Peyer's patch (tissue), 4 donors: ENCODE results near the gene VAMP4. TPM values are rescaled to one million over a fixed set of nuclear protein-coding genes. Genes with fewer than 3 reads are reported as not detected.
"Not testable (repeated sequence)": the region's sequence is repeated elsewhere in the genome, so short reads cannot be mapped to it uniquely, and the experiment has no call there.

Source experiments
- DNase-seq, 3 donors: peaks; one replicate each; pipeline ENCODE4 v3.0.0-alpha.2; 2017 to 2019
- H3K27ac ChIP-seq, 4 donors: fragments of 200-600 bp; sonication (generic); one replicate each; pipeline ENCODE4 v1.5.1; 2016 to 2019
- H3K27me3 ChIP-seq, 2 donors: fragments of 200-600 bp; sonication (generic); one replicate each; pipeline ENCODE4 v1.5.1; 2019
- H3K36me3 ChIP-seq, 3 donors: fragments of 200-600 bp; sonication (generic); one replicate each; pipeline ENCODE4 v1.5.1; 2016 to 2019
- H3K4me1 ChIP-seq, 4 donors: fragments of 200-600 bp; sonication (generic); one replicate each; pipeline ENCODE4 v1.5.1; 2016 to 2019
- H3K4me3 ChIP-seq, 4 donors: fragments of 200-600 bp; sonication (generic); 1 replicate in 3 of 4; 2 replicates in 1 of 4; pipeline ENCODE4 v1.5.1; 2016 to 2019; ENCODE audit warnings: mild to moderate bottlenecking in 1 of 4
- H3K9me3 ChIP-seq, 4 donors: fragments of 200-600 bp; sonication (generic); one replicate each; pipeline ENCODE4 v1.5.1; 2016 to 2019; ENCODE audit warnings: mild to moderate bottlenecking in 1 of 4
- POLR2A ChIP-seq, 2 donors: fragments of 450-650 bp; IDR thresholded peaks; one replicate each; pipeline ENCODE4 v1.5.1; 2017; ENCODE audit warnings: antibody characterized with exemption in 2 of 2, mild to moderate bottlenecking in 2 of 2, moderate library complexity in 2 of 2
- total RNA-seq, 4 donors: library from RNA; depleted of rRNA; stranded (reverse); fragments of >200 nt; gene quantifications; one replicate each; pipeline ENCODE4 v1.1.0, GENCODE V29; 2016
- TF ChIP-seq, protein P1 (sequence below), 6 experiments: fragments of 450-650 bp in 4 of 6; fragments of 200-600 bp in 2 of 6; sonication (generic) in 1 of 6; IDR thresholded peaks; one replicate each; pipeline ENCODE4 v1.5.1; 2017 to 2019; ENCODE audit warnings: antibody characterized with exemption in 6 of 6, mild to moderate bottlenecking in 3 of 6, moderate library complexity in 1 of 6

The VAMP4 gene
- total RNA-seq, 4 donors from 2014 or later = 8.0 to 12.1 (median 10.3) TPM

GRCh38 chr1:171661076-171661650, 80.7 kb downstream of the VAMP4 start:
- H3K27ac ChIP-seq = no peak overlapping the region
- DNase-seq = no peak
- no peaks in the 10 kb centered on the region for H3K27me3 ChIP-seq
- H3K9me3 ChIP-seq = no peaks in the 10 kb centered on the region
- no peak for TF ChIP-seq POLR2A (IDR thresholded peaks at IDR 0.05)
- TF ChIP-seq, protein P1, sequence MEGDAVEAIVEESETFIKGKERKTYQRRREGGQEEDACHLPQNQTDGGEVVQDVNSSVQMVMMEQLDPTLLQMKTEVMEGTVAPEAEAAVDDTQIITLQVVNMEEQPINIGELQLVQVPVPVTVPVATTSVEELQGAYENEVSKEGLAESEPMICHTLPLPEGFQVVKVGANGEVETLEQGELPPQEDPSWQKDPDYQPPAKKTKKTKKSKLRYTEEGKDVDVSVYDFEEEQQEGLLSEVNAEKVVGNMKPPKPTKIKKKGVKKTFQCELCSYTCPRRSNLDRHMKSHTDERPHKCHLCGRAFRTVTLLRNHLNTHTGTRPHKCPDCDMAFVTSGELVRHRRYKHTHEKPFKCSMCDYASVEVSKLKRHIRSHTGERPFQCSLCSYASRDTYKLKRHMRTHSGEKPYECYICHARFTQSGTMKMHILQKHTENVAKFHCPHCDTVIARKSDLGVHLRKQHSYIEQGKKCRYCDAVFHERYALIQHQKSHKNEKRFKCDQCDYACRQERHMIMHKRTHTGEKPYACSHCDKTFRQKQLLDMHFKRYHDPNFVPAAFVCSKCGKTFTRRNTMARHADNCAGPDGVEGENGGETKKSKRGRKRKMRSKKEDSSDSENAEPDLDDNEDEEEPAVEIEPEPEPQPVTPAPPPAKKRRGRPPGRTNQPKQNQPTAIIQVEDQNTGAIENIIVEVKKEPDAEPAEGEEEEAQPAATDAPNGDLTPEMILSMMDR (IDR thresholded peaks at IDR 0.05) = no peak
- H3K36me3 ChIP-seq = no peaks in the 10 kb centered on the region
- H3K4me1 ChIP-seq = peaks cover 0 to 2% (median 0%) of the 10 kb centered on the region in 4 donors
- H3K4me3 ChIP-seq = no peak overlapping the region

DNA sequence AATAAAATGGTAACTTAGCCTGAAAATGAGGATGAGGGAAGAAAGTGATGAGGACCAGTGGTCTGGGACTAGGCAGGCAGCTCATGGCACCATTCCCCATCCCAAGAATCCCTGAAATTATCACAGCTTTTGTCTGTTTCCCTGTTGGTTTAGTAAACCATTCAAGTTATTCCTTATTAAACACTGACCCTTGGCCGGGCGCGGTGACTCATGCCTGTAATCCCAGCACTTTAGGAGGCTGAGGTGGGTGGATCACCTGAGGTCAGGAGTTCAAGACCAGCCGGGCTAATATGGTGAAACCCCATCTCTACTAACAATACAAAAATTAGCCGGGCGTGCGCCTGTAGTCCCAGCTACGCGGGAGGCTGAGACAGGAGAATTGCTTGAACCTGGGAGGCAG, 85.7 kb downstream of the VAMP4 start:
- DNase-seq = peak in 1 of 3 donors; percentile 74
- H3K27ac ChIP-seq = peak overlapping the region in 1 of 4 donors; percentile 19
- H3K27me3 ChIP-seq = not testable (repeated sequence)

GRCh38 chr1:171655746-171656116, 86.1 kb downstream of the VAMP4 start:
- Histone ChIP-seq H3K27ac (peak overlapping the region in 1 of 4 donors; percentile 59), H3K4me3 (no peak overlapping the region)

More for the DNA sequence above, 85.7 kb downstream of the VAMP4 start:
- H3K36me3 ChIP-seq, H3K9me3 ChIP-seq, H3K4me3 ChIP-seq: not testable (repeated sequence)
- H3K4me1 ChIP-seq = peaks cover 0 to 23% (median 0%) of the 10 kb centered on the region in 4 donors

DNA sequence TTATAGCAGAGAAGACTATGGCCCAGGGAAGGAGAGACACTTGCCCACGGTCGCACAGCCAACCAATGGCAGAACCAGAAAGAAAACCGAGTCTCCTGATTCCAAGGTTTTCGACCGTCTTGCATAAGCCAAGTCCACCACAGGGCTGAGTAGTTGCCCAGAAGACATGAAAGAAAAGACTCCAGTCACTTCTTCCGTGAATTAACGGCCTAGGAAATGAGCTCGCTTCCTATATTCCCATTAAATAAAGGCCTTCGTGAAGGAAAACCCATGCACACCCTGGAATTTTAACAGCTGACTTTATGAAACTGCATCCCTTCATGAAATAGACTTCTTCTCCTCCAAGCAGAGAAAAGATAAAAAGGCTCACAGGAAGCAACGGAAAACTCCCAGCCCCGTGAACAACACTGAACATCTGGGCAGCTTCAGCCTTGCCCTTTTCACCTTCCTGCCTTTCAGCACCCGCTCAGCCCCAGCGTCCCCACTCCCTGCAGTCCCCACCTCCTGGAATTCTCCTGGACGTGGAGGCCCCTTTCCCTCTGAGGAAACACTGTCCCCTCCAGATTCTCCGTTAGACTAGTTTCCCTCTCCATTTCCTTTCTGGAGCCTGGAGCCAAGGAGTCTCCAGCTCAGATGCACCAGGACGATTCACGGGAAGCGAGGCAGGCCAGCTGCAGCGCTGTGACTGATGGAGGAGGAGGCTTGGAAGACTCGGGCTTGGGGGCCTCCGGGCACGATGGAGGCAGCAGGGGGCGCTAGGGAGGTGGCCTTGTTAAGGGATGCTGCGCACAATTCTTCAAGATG, 86.7 kb downstream of the VAMP4 start:
- Histone ChIP-seq H3K27me3 (no peaks in the 10 kb centered on the region), H3K36me3 (no peaks in the 10 kb centered on the region), H3K9me3 (no peaks in the 10 kb centered on the region), H3K4me1 (peaks cover 0 to 23% (median 0%) of the 10 kb centered on the region in 4 donors), H3K27ac (peak overlapping the region in 3 of 4 donors; percentile 14 to 59 (median 43)), H3K4me3 (no peak overlapping the region)
- peak in 2 of 3 donors; percentile 26 to 77 for DNase-seq
- TF ChIP-seq POLR2A (IDR thresholded peaks at IDR 0.05) = no peak
- TF ChIP-seq, protein P1 (IDR thresholded peaks at IDR 0.05) = peak in 4 of 6 experiments; percentile 22 to 44 (median 32)

More at GRCh38 chr1:171655746-171656116, 86.1 kb downstream of the VAMP4 start:
- Histone ChIP-seq H3K36me3 (no peaks in the 10 kb centered on the region), H3K4me1 (peaks cover 0 to 23% (median 0%) of the 10 kb centered on the region in 4 donors), H3K9me3 (no peaks in the 10 kb centered on the region), H3K27me3 (no peaks in the 10 kb centered on the region)
- TF ChIP-seq POLR2A (IDR thresholded peaks at IDR 0.05) = no peak
- TF ChIP-seq, protein P1 (IDR thresholded peaks at IDR 0.05) = no peak
- DNase-seq = no peak

DNA sequence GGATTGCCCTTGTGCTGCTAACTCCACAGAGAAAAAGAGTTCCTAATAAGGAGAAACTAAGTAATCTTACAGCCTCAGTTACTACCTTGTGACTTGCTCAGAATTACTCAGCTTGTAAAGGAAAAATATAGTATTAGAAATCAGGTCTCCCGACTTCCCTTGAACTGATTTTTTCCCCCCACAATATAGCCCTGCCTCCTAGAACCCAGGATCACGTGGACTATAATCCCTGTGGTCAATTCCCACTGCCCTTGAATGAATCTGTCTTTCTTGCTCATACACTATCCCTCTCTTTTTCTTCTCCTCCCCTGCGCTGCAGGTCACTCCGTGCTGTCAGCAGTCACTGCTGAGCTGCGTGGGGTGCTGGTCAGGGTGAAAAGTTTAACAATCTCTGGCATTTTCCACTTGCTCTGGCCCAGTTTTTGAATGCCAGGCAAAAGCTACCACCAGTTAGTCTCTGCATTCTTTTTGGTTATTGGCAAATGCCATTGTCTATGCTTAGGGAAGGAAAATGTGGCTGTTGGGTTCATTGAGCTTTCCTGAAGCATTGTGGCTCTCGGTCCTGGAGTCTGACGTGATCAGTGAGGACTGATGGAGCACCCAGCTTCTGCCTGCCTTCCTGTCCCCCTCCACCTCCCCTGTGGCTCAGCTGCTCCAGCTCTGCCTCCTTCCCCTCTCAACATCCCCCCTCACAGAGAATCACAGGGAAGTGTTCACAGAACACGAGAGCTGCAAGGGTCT, 87.5 kb downstream of the VAMP4 start:
- H3K4me3 ChIP-seq = no peak overlapping the region

More for the DNA sequence above, 87.5 kb downstream of the VAMP4 start:
- peaks cover 0 to 23% (median 0%) of the 10 kb centered on the region in 4 donors for H3K4me1 ChIP-seq
- no peaks in the 10 kb centered on the region for H3K9me3 ChIP-seq
- no peak for DNase-seq
- H3K36me3 ChIP-seq = no peaks in the 10 kb centered on the region
- no peaks in the 10 kb centered on the region for H3K27me3 ChIP-seq
- H3K27ac ChIP-seq = peak overlapping the region in 3 of 4 donors; percentile 14 to 59 (median 43)
- TF ChIP-seq, protein P1 (IDR thresholded peaks at IDR 0.05) = no peak
- no peak for TF ChIP-seq POLR2A (IDR thresholded peaks at IDR 0.05)
